T-helper 22 cell (primary cell): ENCODE results near the gene TPSG1.
"Not testable (repeated sequence)": the region's sequence is repeated elsewhere in the genome, so short reads cannot be mapped to it uniquely, and the experiment has no call there.

Experiments
- DNase-seq: peaks from one replicate; pipeline ENCODE4 v3.0.0-alpha.2; 2020; ENCODE audit warnings: low read depth

The TPSG1 gene

GRCh38 chr16:1225051-1225451 lies at the start of gene TPSG1:
Gene TPSG1 (minus strand): TSS chr16:1225268. CDS start chr16:1225252, 16 bp downstream.
- no peak for DNase-seq

GRCh38 chr16:1274767-1275166 lies 49.7 kb upstream of the TPSG1 start:
- no peak for DNase-seq

- DNase-seq = no peak
These were observed 48.7 kb upstream of the TPSG1 start for GRCh38 chr16:1273816-1274215.

- DNase-seq = no peak
These were observed 47.6 kb upstream of the TPSG1 start for GRCh38 chr16:1272453-1273198.

GRCh38 chr16:1271724-1272413 lies 46.8 kb upstream of the TPSG1 start:
- not testable (repeated sequence) for DNase-seq

GRCh38 chr16:1271380-1271723 lies 46.3 kb upstream of the TPSG1 start:
- no peak for DNase-seq

- DNase-seq = not testable (repeated sequence)
These were observed 44.4 kb upstream of the TPSG1 start for GRCh38 chr16:1269418-1269817.

- no peak for DNase-seq
These were observed 40.8 kb upstream of the TPSG1 start for GRCh38 chr16:1265826-1266225.

- no peak for DNase-seq
These were observed 40.1 kb upstream of the TPSG1 start for GRCh38 chr16:1265090-1265630.

GRCh38 chr16:1264345-1265089 lies 39.4 kb upstream of the TPSG1 start:
- DNase-seq = no peak

- DNase-seq = no peak
These were observed 38.7 kb upstream of the TPSG1 start for GRCh38 chr16:1263591-1264344.

- no peak for DNase-seq
These were observed 37.8 kb upstream of the TPSG1 start for GRCh38 chr16:1262846-1263221.

GRCh38 chr16:1262210-1262845 lies 37.3 kb upstream of the TPSG1 start:
- DNase-seq = no peak

- DNase-seq = no peak
These were observed 36.2 kb upstream of the TPSG1 start for GRCh38 chr16:1261131-1261892.

- no peak for DNase-seq
These were observed 35.1 kb upstream of the TPSG1 start for GRCh38 chr16:1260101-1260680.

GRCh38 chr16:1259760-1260068 lies 34.6 kb upstream of the TPSG1 start:
- DNase-seq = no peak

- DNase-seq = no peak
These were observed 34.1 kb upstream of the TPSG1 start for GRCh38 chr16:1258906-1259759.

- DNase-seq = no peak
These were observed 33.1 kb upstream of the TPSG1 start for GRCh38 chr16:1258225-1258600.

GRCh38 chr16:1257561-1258224 lies 32.6 kb upstream of the TPSG1 start:
- DNase-seq = no peak
